Measurements from ENCODE around the gene CACNA1D.

CACNA1D gene

DNA sequence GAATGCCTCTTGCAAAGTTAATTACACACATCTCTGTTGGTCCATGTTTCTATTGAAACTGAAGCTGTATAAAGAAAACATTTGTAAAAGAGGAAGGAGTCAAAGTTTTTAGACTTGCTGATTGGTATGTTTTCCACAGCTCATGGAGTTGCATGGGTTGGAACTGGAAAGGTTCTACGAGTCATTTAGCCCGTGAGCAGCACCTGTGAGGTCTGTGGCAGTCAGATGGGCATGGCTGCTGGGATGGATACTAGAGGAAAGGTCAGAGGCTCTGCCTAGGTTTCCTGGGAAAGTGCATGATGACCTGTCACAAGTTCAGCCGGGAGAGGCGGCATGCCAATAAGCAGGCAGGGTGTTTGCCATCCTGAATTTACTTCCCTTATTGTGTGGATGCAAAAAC, 155.4 kb downstream of the CACNA1D start:
- no peaks in the 10 kb centered on the region for H3K79me2 ChIP-seq (ENCODE audit: insufficient read depth, low read length)
- no peak overlapping the region for H2AFZ ChIP-seq (ENCODE audit: low read depth, low read length, severe bottlenecking)
- H4K20me1 ChIP-seq (ENCODE audit: low read depth, low read length), result no peaks in the 10 kb centered on the region
- H3K4me3 ChIP-seq (ENCODE audit: insufficient read depth, low read length, poor library complexity, severe bottlenecking), result no peak overlapping the region
- no peaks in the 10 kb centered on the region for H3K9me3 ChIP-seq (ENCODE audit: insufficient read depth, low read length)
- no peaks in the 10 kb centered on the region for H3K36me3 ChIP-seq (ENCODE audit: low read length)
- no peaks in the 10 kb centered on the region for H3K9me2 ChIP-seq (replicated peaks; ENCODE audit: insufficient read depth, low read length)
- H3F3A ChIP-seq (ENCODE audit: insufficient read depth), result no peaks in the 10 kb centered on the region
- H3K9ac ChIP-seq (ENCODE audit: low read length), result no peak overlapping the region
- no peak overlapping the region for H3K27ac ChIP-seq (ENCODE audit: low read depth, low read length)
- TF ChIP-seq, protein P1, sequence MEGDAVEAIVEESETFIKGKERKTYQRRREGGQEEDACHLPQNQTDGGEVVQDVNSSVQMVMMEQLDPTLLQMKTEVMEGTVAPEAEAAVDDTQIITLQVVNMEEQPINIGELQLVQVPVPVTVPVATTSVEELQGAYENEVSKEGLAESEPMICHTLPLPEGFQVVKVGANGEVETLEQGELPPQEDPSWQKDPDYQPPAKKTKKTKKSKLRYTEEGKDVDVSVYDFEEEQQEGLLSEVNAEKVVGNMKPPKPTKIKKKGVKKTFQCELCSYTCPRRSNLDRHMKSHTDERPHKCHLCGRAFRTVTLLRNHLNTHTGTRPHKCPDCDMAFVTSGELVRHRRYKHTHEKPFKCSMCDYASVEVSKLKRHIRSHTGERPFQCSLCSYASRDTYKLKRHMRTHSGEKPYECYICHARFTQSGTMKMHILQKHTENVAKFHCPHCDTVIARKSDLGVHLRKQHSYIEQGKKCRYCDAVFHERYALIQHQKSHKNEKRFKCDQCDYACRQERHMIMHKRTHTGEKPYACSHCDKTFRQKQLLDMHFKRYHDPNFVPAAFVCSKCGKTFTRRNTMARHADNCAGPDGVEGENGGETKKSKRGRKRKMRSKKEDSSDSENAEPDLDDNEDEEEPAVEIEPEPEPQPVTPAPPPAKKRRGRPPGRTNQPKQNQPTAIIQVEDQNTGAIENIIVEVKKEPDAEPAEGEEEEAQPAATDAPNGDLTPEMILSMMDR (IDR thresholded peaks at IDR 0.05; ENCODE audit: insufficient read depth, low read length, poor library complexity, severe bottlenecking), result no peak
- no peak for TF ChIP-seq EZH2phosphoT487 (conservative IDR thresholded peaks at IDR 0.05; ENCODE audit: low read length)
- no peaks in the 10 kb centered on the region; the same call in 1 of the 2 replicates for H3K27me3 ChIP-seq (ENCODE audit: low read length)
- H3K4me2 ChIP-seq (ENCODE audit: low read depth, low read length, poor library complexity, severe bottlenecking), result no peak overlapping the region

DNA sequence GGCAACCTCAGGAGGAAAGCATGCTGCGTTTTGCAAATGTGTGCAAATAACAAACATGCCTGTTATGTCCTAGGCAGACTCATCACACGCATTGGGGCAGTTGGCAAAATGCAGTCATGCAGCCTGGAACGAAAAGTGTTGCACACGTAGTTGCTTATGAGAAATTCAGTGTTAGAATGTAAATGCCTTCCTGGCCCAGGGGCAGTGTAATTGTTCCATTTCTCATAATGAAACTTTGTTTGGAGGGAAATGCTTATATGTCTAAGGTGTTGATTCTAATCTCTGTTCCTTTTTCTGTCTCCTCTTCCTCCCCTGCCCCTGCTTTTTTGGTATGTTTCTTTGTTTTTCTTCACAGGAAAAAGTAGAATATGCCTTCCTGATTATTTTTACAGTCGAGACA, 156.0 kb downstream of the CACNA1D start:
- Histone ChIP-seq H3K79me2 (ENCODE audit: insufficient read depth, low read length) (no peaks in the 10 kb centered on the region), H3K4me2 (ENCODE audit: low read depth, low read length, poor library complexity, severe bottlenecking) (no peak overlapping the region), H3K4me3 (ENCODE audit: insufficient read depth, low read length, poor library complexity, severe bottlenecking) (no peak overlapping the region), H3F3A (ENCODE audit: insufficient read depth) (no peaks in the 10 kb centered on the region), H4K20me1 (ENCODE audit: low read depth, low read length) (no peaks in the 10 kb centered on the region), H3K36me3 (ENCODE audit: low read length) (no peaks in the 10 kb centered on the region), H3K9me2 (replicated peaks; ENCODE audit: insufficient read depth, low read length) (no peaks in the 10 kb centered on the region), H3K9me3 (ENCODE audit: insufficient read depth, low read length) (no peaks in the 10 kb centered on the region), H3K27ac (ENCODE audit: low read depth, low read length) (no peak overlapping the region), H3K9ac (ENCODE audit: low read length) (no peak overlapping the region), H2AFZ (ENCODE audit: low read depth, low read length, severe bottlenecking) (no peak overlapping the region), H3K27me3 (ENCODE audit: low read length) (no peaks in the 10 kb centered on the region; the same call in 1 of the 2 replicates)
- TF ChIP-seq, protein P1 (IDR thresholded peaks at IDR 0.05; ENCODE audit: insufficient read depth, low read length, poor library complexity, severe bottlenecking), result no peak
- TF ChIP-seq EZH2phosphoT487 (conservative IDR thresholded peaks at IDR 0.05; ENCODE audit: low read length), result no peak

DNA sequence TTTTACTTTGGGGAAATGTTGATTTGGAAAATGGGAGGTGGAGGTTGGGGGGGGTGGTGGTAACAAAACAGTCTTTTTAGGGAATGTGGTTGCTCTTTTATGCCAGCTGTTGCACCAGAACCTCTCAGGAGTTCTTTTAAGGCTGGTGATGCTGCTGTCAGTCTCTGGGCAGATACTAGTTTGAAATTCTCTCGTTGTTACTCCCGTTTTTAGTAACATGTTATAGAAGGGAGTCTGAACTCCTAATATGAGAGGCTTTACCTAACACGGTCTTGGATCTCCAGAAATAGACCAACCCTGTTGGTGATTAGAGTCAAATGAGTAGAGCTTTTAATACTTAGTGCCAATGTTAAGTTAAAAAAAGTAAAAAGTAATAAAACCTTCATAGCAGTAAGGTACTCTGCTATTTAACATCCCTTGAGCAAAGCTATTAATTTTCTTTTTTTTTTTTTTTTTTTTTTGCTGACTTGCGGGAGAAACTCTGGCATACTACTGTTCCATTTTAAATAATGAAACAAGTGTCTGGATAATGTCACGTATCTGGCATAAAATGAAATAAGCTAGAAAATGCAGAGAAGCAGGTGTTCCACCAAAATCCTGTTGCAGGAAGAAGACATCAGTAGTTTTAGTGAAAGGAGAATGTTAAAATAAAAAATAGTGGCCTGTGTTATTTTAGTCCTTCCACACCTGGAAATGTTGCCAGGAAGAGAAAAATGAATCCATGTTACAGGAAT, 156.7 kb downstream of the CACNA1D start:
- Histone ChIP-seq H3K9me3 (ENCODE audit: insufficient read depth, low read length) (no peaks in the 10 kb centered on the region), H3K9ac (ENCODE audit: low read length) (no peak overlapping the region), H3K36me3 (ENCODE audit: low read length) (no peaks in the 10 kb centered on the region), H3K9me2 (replicated peaks; ENCODE audit: insufficient read depth, low read length) (no peaks in the 10 kb centered on the region), H2AFZ (ENCODE audit: low read depth, low read length, severe bottlenecking) (no peak overlapping the region), H3F3A (ENCODE audit: insufficient read depth) (no peaks in the 10 kb centered on the region), H3K27ac (ENCODE audit: low read depth, low read length) (no peak overlapping the region), H3K27me3 (ENCODE audit: low read length) (no peaks in the 10 kb centered on the region; the same call in 1 of the 2 replicates), H4K20me1 (ENCODE audit: low read depth, low read length) (no peaks in the 10 kb centered on the region), H3K4me3 (ENCODE audit: insufficient read depth, low read length, poor library complexity, severe bottlenecking) (no peak overlapping the region), H3K4me2 (ENCODE audit: low read depth, low read length, poor library complexity, severe bottlenecking) (no peak overlapping the region), H3K79me2 (ENCODE audit: insufficient read depth, low read length) (no peaks in the 10 kb centered on the region)
- TF ChIP-seq EZH2phosphoT487 (conservative IDR thresholded peaks at IDR 0.05; ENCODE audit: low read length), result no peak
- TF ChIP-seq, protein P1 (IDR thresholded peaks at IDR 0.05; ENCODE audit: insufficient read depth, low read length, poor library complexity, severe bottlenecking), result no peak

Data from SU-DHL-6 (cell line).